RWPE2 (cell line): ENCODE results near the gene SMCO4.
A peak's percentile ranks its signal among the peaks of the same experiment; 100 is the strongest.
"Not testable (repeated sequence)": the region's sequence is repeated elsewhere in the genome, so short reads cannot be mapped to it uniquely, and the experiment has no call there.

Experiments
- ATAC-seq: fragments of 200-7000 bp; cut with Tn5 transposase; 3 replicates; pipeline ENCODE4 v1.9.1; 2021; ENCODE audit warnings: low read depth
- DNase-seq: peaks from one replicate; pipeline ENCODE4 v3.0.0-alpha.2; 2020; ENCODE audit warnings: low spot score
- H3K27ac ChIP-seq: fragments of 450-650 bp; 2 replicates; pipeline ENCODE4 v1.5.1; 2017; ENCODE audit warnings: mild to moderate bottlenecking; ENCODE audit not compliant: poor library complexity, severe bottlenecking
- H3K27me3 ChIP-seq: fragments of 250-450 bp; sonication (Bioruptor Pico); 2 replicates; pipeline ENCODE4 v1.5.1; 2021; ENCODE audit warnings: mild to moderate bottlenecking, moderate library complexity; ENCODE audit not compliant: insufficient read depth, poor library complexity, severe bottlenecking
- H3K36me3 ChIP-seq: fragments of 250-450 bp; sonication (Bioruptor Pico); 2 replicates; pipeline ENCODE4 v1.5.1; 2020; ENCODE audit warnings: low read depth, mild to moderate bottlenecking, moderate library complexity
- H3K4me1 ChIP-seq: fragments of 250-450 bp; sonication (Bioruptor Pico); 2 replicates; pipeline ENCODE4 v1.5.1; 2021; ENCODE audit warnings: mild to moderate bottlenecking, moderate library complexity; ENCODE audit not compliant: insufficient read depth, poor library complexity, severe bottlenecking
- H3K4me3 ChIP-seq: fragments of 250-450 bp; sonication (Bioruptor Pico); 2 replicates; pipeline ENCODE4 v1.5.1; 2021; ENCODE audit warnings: mild to moderate bottlenecking, moderate library complexity; ENCODE audit not compliant: severe bottlenecking
- H3K9me3 ChIP-seq: fragments of 250-450 bp; sonication (Bioruptor Pico); 2 replicates; pipeline ENCODE4 v1.5.1; 2021; ENCODE audit warnings: mild to moderate bottlenecking, moderate library complexity; ENCODE audit not compliant: severe bottlenecking
- TF ChIP-seq, protein P1 (sequence below): fragments of 450-650 bp; IDR thresholded peaks from one replicate; pipeline ENCODE4 v1.5.1; 2017; ENCODE audit warnings: mild to moderate bottlenecking, moderate library complexity; ENCODE audit not compliant: poor library complexity, severe bottlenecking

SMCO4 gene

DNA sequence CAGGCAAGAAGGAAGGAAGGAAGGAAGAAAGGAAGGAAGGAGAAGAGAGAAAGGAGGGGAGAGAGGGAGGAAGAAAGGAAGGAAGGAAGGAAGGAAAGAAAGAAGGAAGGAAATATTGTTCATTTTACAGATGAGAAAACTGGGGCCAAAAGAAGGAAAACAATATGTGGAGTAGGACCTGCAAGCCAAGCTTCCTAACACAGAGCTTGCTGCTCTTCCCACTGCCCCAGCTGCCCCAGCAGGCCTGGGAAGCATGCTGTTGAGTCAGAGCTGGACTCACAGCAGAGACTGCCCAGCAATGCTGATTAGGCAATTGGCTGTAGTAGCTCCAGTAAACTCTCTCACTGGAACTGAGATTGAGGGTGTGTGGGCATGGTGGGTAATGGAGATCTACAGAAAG lies 42.6 kb upstream of the SMCO4 start:
- ATAC-seq, result peak; percentile 72
- no peak for DNase-seq
- H3K4me3 ChIP-seq, result no peak overlapping the region
- H3K9me3 ChIP-seq, result no peaks in the 10 kb centered on the region
- no peaks in the 10 kb centered on the region for H3K36me3 ChIP-seq
- no peak overlapping the region for H3K27ac ChIP-seq
- no peaks in the 10 kb centered on the region for H3K4me1 ChIP-seq
- TF ChIP-seq, protein P1, sequence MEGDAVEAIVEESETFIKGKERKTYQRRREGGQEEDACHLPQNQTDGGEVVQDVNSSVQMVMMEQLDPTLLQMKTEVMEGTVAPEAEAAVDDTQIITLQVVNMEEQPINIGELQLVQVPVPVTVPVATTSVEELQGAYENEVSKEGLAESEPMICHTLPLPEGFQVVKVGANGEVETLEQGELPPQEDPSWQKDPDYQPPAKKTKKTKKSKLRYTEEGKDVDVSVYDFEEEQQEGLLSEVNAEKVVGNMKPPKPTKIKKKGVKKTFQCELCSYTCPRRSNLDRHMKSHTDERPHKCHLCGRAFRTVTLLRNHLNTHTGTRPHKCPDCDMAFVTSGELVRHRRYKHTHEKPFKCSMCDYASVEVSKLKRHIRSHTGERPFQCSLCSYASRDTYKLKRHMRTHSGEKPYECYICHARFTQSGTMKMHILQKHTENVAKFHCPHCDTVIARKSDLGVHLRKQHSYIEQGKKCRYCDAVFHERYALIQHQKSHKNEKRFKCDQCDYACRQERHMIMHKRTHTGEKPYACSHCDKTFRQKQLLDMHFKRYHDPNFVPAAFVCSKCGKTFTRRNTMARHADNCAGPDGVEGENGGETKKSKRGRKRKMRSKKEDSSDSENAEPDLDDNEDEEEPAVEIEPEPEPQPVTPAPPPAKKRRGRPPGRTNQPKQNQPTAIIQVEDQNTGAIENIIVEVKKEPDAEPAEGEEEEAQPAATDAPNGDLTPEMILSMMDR, result no peak
- H3K27me3 ChIP-seq, result no peaks in the 10 kb centered on the region

DNA sequence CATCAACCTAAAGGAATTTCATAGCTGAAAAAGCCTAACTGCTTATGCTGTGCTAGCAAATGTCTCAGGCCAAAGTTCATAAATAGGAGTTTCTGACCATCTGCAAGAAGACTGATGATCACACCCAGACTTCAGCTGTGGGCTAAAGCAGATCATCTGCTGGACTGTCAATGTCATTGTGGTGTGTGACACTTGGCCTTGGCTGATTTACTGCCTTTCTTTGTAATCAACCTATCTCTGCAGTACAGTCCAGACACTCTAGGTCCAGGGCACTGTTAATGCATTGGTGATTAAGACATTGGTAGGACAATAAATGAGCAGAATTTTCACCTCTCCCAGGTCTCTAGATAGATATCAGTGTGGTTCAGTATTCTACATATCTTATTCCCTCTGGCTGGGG lies 40.3 kb upstream of the SMCO4 start:
- TF ChIP-seq, protein P1, result no peak
- no peak for ATAC-seq

DNA sequence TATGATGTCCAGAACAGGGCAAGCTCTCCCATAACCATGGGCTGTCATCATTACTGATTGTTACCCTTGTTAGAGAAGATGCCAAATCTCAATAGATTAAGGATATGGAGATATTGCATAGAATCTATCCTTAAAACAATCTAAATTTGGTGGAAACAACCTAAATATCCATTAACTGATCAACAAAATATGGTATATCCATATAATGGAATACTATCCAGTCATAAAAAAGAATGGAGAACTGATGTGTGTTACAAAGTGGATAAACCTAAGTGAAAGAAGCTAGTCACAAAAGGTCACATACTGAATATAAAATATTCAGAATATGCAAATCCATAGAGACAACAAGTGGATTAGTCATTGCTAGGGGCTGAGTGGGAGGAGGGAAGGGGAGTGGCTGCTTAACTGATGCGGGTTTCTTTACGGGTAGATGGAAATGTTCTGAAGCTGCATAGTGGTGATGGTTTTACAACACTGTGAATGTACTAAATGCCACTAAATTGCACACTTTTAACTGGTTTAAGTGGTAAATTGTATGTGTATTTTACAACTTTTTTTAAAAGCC lies 36.1 kb upstream of the SMCO4 start:
- no peak for ATAC-seq
- Histone ChIP-seq H3K27me3 (no peaks in the 10 kb centered on the region), H3K27ac (no peak overlapping the region), H3K9me3 (no peaks in the 10 kb centered on the region), H3K4me1 (no peaks in the 10 kb centered on the region), H3K36me3 (no peaks in the 10 kb centered on the region), H3K4me3 (no peak overlapping the region)
- DNase-seq, result no peak
- TF ChIP-seq, protein P1, result no peak

More for the DNA sequence above, 40.3 kb upstream of the SMCO4 start:
- no peak overlapping the region for H3K27ac ChIP-seq
- H3K36me3 ChIP-seq, result no peaks in the 10 kb centered on the region
- H3K4me3 ChIP-seq, result no peak overlapping the region
- no peaks in the 10 kb centered on the region for H3K4me1 ChIP-seq
- DNase-seq, result no peak
- H3K27me3 ChIP-seq, result no peaks in the 10 kb centered on the region
- no peaks in the 10 kb centered on the region for H3K9me3 ChIP-seq

DNA sequence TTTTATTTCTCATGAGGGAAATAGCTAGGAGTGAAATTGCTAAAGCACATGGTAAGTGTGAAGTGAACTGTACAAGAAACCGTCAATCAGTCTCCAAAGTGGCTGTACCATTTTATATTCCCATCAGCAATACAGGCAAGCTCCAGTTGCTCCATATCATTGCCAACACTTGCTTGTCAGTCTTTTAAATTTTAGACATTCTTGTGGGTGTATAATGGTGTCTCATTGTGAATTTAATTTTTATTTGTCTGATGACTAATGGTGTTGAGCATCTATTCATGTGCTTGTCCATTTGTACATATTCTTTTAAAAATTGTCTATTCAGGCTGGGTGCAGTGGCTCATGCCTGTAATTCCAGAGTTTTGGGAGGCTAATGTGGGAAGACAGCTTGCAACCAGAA lies 34.1 kb upstream of the SMCO4 start:
- TF ChIP-seq, protein P1, result no peak
- no peak for DNase-seq

DNA sequence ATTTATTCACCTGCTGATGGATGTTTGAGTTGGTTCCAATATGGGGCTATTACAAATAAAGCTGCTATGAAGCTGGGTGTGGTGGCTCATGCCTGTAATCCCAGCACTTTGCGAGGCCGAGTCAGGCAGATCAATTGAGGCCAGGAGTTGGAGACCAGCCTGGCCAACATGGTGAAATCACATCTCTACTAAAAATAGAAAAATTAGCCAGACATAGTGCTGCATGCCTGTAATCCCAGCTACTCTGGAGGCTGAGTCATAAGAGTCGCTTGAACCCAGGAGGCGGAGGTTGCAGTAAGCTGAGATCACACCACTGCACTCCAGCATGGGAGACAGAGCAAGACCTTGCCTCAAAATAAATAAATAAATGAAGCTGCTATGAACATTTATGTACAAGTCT lies 33.7 kb upstream of the SMCO4 start:
- H3K4me3 ChIP-seq, H3K4me1 ChIP-seq, H3K27me3 ChIP-seq, DNase-seq, ATAC-seq, H3K36me3 ChIP-seq, H3K9me3 ChIP-seq: not testable (repeated sequence)
- peak overlapping the region; percentile 21 for H3K27ac ChIP-seq

More for the DNA sequence above, 34.1 kb upstream of the SMCO4 start:
- Histone ChIP-seq H3K27me3 (no peaks in the 10 kb centered on the region), H3K4me1 (no peaks in the 10 kb centered on the region), H3K36me3 (no peaks in the 10 kb centered on the region), H3K27ac (peak overlapping the region; percentile 21), H3K4me3 (no peak overlapping the region), H3K9me3 (no peaks in the 10 kb centered on the region)
- peak; percentile 81 for ATAC-seq
